ENCODE measurements around the gene SLC8A1. TPM values are rescaled to one million over a fixed set of nuclear protein-coding genes. Genes with fewer than 3 reads are reported as not detected.

SLC8A1 gene
- total RNA-seq, 2 experiments from 2014 or later = 1.9 to 2.3 TPM

DNA sequence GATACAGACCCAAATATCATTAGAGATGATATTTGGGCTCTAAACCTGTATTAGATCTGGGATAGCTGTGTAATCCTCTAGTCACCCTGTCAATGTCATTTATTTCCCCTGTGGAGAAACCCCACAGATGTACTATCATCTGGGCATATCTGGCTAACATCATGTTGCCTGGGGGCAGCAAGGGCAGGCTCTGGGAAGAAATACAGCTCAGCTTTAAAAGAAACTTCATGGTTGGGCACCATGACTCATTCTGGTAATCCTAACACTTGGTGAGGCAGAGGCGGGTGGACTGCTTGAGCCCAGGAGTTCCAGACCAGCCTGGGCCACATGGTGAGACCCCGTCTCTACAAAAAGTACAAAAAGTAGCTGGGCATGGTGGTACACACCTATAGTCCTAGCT lies 282.5 kb downstream of the SLC8A1 start:
- no peak overlapping the region for H3K27ac Mint-ChIP-seq
- POLR2A ChIA-PET = no interaction called here
- intact Hi-C loops (cut with DNase I, micrococcal nuclease) = no loop called here
- DNase-seq = no peak
- peaks cover 2% of the 10 kb centered on the region for H3K27me3 Mint-ChIP-seq
- H3K4me3 Mint-ChIP-seq = no peak overlapping the region
- H3K36me3 Mint-ChIP-seq (ENCODE audit: low read depth) = no peaks in the 10 kb centered on the region
- no peaks in the 10 kb centered on the region for H3K9me3 Mint-ChIP-seq (ENCODE audit: low read depth)
- ATAC-seq = no peak
- CTCF ChIA-PET = no interaction called here
- H3K4me1 Mint-ChIP-seq = peaks cover 2% of the 10 kb centered on the region

DNA sequence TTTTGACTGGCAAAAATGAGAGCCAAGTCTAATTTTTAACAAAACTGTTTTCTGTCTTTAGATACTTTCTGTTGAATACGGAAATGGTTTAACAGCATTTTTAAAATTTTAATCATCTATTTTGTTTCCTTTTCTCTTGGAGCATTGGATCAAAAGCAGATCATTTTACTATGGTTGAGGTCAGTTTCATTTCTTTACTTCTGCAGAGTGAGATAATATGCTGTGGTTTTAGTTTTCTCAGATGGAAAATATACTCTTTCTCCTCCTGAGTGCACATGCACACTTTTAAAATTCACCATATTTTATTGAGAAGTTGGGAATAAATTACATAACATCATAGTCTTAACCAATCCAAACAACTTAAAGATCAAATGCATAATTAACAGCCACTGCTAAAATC lies 283.3 kb downstream of the SLC8A1 start:
- CTCF ChIA-PET = no interaction called here
- no peak overlapping the region for H3K27ac Mint-ChIP-seq
- H3K4me1 Mint-ChIP-seq = peaks cover 2% of the 10 kb centered on the region
- H3K4me3 Mint-ChIP-seq = no peak overlapping the region
- ATAC-seq (no peak), DNase-seq (no peak)
- intact Hi-C loops (cut with DNase I, micrococcal nuclease) = no loop called here
- POLR2A ChIA-PET = no interaction called here
- H3K36me3 Mint-ChIP-seq (ENCODE audit: low read depth) = no peaks in the 10 kb centered on the region
- peaks cover 2% of the 10 kb centered on the region for H3K27me3 Mint-ChIP-seq
- H3K9me3 Mint-ChIP-seq (ENCODE audit: low read depth) = no peaks in the 10 kb centered on the region

DNA sequence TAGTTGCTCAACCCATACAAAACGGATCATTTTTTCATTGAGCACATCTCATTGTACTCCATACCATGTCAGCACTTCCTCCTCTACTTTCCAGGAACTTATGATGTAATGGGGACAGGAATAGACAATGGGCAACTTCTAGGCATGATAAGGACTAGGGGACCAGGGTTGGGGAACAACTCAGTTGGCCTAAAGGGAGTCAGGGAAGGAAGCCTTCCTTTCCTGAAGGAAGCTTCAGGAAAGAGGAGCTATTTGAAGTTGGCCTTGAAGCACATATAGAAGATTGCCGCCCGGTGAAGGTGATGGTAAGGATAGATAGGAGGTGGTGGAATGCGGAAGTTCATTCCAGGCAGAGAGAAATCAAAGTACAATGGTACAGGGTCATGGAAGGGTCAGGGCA lies 283.9 kb downstream of the SLC8A1 start:
- Mint-ChIP-seq H3K4me1 (peaks cover 2% of the 10 kb centered on the region), H3K27ac (no peak overlapping the region), H3K27me3 (peaks cover 2% of the 10 kb centered on the region), H3K4me3 (no peak overlapping the region), H3K9me3 (ENCODE audit: low read depth) (no peaks in the 10 kb centered on the region), H3K36me3 (ENCODE audit: low read depth) (no peaks in the 10 kb centered on the region)
- ATAC-seq (no peak), DNase-seq (no peak)
- CTCF ChIA-PET = no interaction called here
- intact Hi-C loops (cut with DNase I, micrococcal nuclease) = no loop called here
- POLR2A ChIA-PET = no interaction called here

GRCh38 chr2:40166006-40166405 lies 285.9 kb downstream of the SLC8A1 start:
- Mint-ChIP-seq H3K27me3 (peaks cover 2% of the 10 kb centered on the region), H3K36me3 (ENCODE audit: low read depth) (no peaks in the 10 kb centered on the region)
- CTCF ChIA-PET = no interaction called here

DNA sequence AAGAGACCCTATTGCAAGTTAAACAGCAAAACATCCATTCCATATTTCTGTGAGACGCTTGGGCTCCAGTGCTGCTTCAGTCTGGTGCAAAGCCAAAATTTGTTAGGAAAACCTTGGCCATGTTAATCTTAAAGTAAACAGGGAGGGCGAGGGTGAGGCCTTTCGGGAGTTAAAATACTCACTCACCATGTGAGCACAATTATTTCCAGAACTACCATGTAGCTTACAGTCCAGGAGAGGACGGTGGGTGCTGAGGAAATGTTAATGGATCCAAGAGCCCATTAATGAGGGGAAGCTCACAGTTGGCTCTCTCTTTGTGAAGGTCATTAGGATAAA lies 286.4 kb downstream of the SLC8A1 start:
- DNase-seq (no peak), ATAC-seq (no peak)
- intact Hi-C loops (cut with DNase I, micrococcal nuclease) = no loop called here
- H3K27me3 Mint-ChIP-seq = peaks cover 2% of the 10 kb centered on the region
- H3K4me1 Mint-ChIP-seq = peaks cover 2% of the 10 kb centered on the region
- no peaks in the 10 kb centered on the region for H3K36me3 Mint-ChIP-seq (ENCODE audit: low read depth)
- H3K4me3 Mint-ChIP-seq = no peak overlapping the region
- no peak overlapping the region for H3K27ac Mint-ChIP-seq
- CTCF ChIA-PET = no interaction called here
- POLR2A ChIA-PET = no interaction called here
- no peaks in the 10 kb centered on the region for H3K9me3 Mint-ChIP-seq (ENCODE audit: low read depth)

More at GRCh38 chr2:40166006-40166405, 285.9 kb downstream of the SLC8A1 start:
- Mint-ChIP-seq H3K27ac (no peak overlapping the region), H3K9me3 (ENCODE audit: low read depth) (no peaks in the 10 kb centered on the region), H3K4me3 (no peak overlapping the region), H3K4me1 (peaks cover 2% of the 10 kb centered on the region)
- DNase-seq (no peak), ATAC-seq (no peak)
- intact Hi-C loops (cut with DNase I, micrococcal nuclease) = no loop called here
- POLR2A ChIA-PET = no interaction called here

DNA sequence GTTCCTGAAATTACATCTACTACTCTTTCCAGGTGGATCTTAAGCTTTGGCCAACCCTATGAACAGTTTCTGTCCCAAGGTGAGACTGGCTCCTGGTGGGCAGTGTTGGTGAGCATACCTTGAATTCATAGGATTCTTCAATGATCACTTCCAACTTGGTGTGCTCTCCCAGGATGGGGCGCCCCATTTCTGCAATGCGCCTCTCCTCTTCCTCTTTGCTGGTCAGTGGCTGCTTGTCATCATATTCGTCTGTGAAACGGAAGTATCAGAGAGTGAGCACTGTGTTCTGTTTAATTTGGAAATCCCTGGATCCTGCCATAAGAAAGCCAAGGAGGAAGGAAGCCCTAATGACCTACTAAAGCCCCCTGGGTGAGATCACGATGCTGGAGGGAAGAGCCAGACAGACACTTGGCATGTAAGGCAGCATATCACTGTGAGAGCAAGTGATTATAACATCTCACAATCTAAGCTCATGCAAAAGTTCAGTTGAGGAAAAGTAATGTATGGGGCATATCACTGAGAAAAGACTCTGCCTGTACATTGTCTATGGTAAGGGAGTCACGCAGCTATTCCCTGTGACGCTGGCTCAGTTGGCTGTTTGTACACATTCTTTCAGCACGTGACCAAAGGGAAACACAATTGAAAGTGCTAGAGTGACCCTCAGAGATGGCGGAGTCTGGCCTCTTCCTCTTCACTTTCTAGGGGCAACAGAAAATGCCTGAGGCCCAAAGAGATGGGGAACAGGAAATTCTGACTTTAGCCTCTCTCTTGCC lies 287.0 kb downstream of the SLC8A1 start:
- ATAC-seq (no peak), DNase-seq (no peak)
- Mint-ChIP-seq H3K4me1 (peaks cover 2% of the 10 kb centered on the region), H3K36me3 (ENCODE audit: low read depth) (no peaks in the 10 kb centered on the region), H3K9me3 (ENCODE audit: low read depth) (no peaks in the 10 kb centered on the region), H3K27me3 (peaks cover 2% of the 10 kb centered on the region), H3K27ac (no peak overlapping the region), H3K4me3 (no peak overlapping the region)
- ChIA-PET CTCF (no interaction called here), POLR2A (no interaction called here)
- intact Hi-C loops (cut with DNase I, micrococcal nuclease) = no loop called here

- Mint-ChIP-seq H3K4me1 (no peaks in the 10 kb centered on the region), H3K36me3 (ENCODE audit: low read depth) (no peaks in the 10 kb centered on the region), H3K9me3 (ENCODE audit: low read depth) (no peaks in the 10 kb centered on the region), H3K27ac (no peak overlapping the region), H3K27me3 (no peaks in the 10 kb centered on the region), H3K4me3 (no peak overlapping the region)
- POLR2A ChIA-PET = no interaction called here
- intact Hi-C loops (cut with DNase I, micrococcal nuclease) = no loop called here
- CTCF ChIA-PET = interaction anchor here (0.6 kb wide), 1 partner anchor 109 kb away, joined by 3 read pairs; no protein-coding TSS in a partner anchor
- ATAC-seq = no peak
- DNase-seq = no peak
Measured at GRCh38 chr2:40161986-40162385, 289.9 kb downstream of the SLC8A1 start.

DNA sequence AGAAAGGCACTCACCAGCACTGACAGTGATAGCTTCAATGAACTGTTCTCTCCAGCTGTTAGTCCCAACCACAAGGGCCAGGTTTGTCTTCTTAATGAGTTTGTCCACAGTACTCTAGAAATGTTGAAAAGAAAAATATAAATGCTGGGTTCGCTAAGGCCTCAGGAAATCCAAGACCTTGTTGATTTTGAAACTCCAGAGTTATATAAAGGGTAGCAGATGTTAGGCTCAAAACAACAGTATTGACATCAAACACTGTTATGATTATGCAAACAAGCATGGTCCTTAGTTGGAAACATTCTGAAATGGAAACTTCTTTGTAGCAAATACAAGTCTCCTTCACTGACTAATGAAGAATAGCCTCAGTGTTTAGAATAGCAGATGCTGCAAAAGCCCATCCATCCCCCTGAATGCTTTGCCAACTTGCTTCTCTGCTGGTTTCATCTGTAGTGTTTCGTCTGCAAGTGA lies 291.1 kb downstream of the SLC8A1 start:
- Mint-ChIP-seq H3K4me3 (no peak overlapping the region), H3K4me1 (no peaks in the 10 kb centered on the region), H3K27ac (no peak overlapping the region), H3K36me3 (ENCODE audit: low read depth) (no peaks in the 10 kb centered on the region), H3K9me3 (ENCODE audit: low read depth) (no peaks in the 10 kb centered on the region), H3K27me3 (no peaks in the 10 kb centered on the region)
- no peak for DNase-seq
- intact Hi-C loops (cut with DNase I, micrococcal nuclease) = no loop called here
- ChIA-PET POLR2A (no interaction called here), CTCF (no interaction called here)
- no peak for ATAC-seq

DNA sequence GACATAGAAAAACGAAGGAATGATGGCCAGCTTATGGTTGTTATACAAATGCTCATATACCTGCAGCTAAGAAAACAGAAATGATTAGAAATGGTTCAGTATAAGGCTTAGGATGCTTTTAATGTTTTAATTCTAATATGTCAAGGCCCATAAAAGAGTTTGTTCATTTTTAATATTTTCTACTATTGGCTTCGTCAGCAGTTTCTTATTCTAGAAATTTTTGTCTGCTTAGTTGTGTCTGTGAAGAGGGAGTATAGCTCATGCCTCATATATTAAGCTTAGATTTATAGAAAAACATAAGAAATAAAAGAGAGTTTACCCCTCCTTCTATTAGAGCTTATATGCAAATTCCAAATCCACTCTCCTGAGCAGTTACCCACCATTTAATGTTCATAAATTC lies 292.6 kb downstream of the SLC8A1 start:
- CTCF ChIA-PET = no interaction called here
- H3K9me3 Mint-ChIP-seq (ENCODE audit: low read depth) = no peaks in the 10 kb centered on the region
- intact Hi-C loops (cut with DNase I, micrococcal nuclease) = no loop called here
- no peaks in the 10 kb centered on the region for H3K27me3 Mint-ChIP-seq
- ATAC-seq = no peak
- H3K4me3 Mint-ChIP-seq = no peak overlapping the region
- H3K36me3 Mint-ChIP-seq (ENCODE audit: low read depth) = no peaks in the 10 kb centered on the region
- no peak overlapping the region for H3K27ac Mint-ChIP-seq
- DNase-seq = no peak
- no peaks in the 10 kb centered on the region for H3K4me1 Mint-ChIP-seq
- POLR2A ChIA-PET = no interaction called here

GRCh38 chr2:40158781-40159180 lies 293.1 kb downstream of the SLC8A1 start:
- ChIA-PET POLR2A (no interaction called here), CTCF (no interaction called here)
- H3K9me3 Mint-ChIP-seq (ENCODE audit: low read depth) = no peaks in the 10 kb centered on the region
- no peaks in the 10 kb centered on the region for H3K27me3 Mint-ChIP-seq
- DNase-seq = no peak
- no peak overlapping the region for H3K4me3 Mint-ChIP-seq
- no peak for ATAC-seq
- intact Hi-C loops (cut with DNase I, micrococcal nuclease) = no loop called here
- H3K4me1 Mint-ChIP-seq = no peaks in the 10 kb centered on the region
- no peaks in the 10 kb centered on the region for H3K36me3 Mint-ChIP-seq (ENCODE audit: low read depth)
- no peak overlapping the region for H3K27ac Mint-ChIP-seq

DNA sequence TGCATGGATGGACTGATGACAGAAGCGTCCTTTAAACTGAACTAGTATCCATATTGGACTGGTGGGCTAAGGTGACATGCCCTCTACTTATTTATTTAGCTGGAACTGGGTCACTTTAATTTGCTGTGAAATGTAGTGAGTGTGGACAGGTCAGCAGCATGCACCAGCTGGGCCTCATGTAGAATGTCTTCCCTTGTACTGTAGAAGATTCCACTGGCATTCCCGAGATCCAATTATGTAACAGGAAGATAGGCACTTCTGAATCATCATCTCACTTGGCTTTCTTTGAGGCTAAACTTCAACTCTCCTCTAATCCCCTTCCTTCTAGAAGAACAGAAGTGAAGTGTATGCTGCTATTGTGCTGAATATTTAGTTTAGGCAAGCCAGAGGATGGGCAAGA lies 296.2 kb downstream of the SLC8A1 start:
- no peaks in the 10 kb centered on the region for H3K27me3 Mint-ChIP-seq
- no peak for DNase-seq
- H3K36me3 Mint-ChIP-seq (ENCODE audit: low read depth) = no peaks in the 10 kb centered on the region
- intact Hi-C loops (cut with DNase I, micrococcal nuclease) = no loop called here
- H3K9me3 Mint-ChIP-seq (ENCODE audit: low read depth) = no peaks in the 10 kb centered on the region
- H3K27ac Mint-ChIP-seq = no peak overlapping the region
- H3K4me3 Mint-ChIP-seq = no peak overlapping the region
- H3K4me1 Mint-ChIP-seq = no peaks in the 10 kb centered on the region
- ChIA-PET POLR2A (no interaction called here), CTCF (no interaction called here)
- no peak for ATAC-seq

DNA sequence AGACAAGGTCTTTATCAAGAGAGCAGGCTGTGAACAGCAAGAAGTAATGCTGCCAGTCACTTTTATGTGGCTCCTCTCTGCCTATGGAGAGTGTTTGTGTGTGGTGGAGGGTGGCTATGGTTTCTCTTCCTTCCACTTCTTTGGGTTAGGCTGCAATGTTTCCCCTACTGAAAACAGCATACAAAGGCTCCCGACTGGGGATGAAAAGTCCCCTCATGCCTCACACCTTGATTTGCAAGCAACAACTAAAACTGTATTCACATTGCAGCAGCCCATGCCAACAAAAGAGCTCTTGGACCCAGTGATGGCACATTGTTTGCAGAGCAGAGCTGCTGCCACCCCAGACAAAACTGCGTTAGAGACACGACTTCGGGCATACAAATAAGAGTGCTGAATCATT lies 301.6 kb downstream of the SLC8A1 start:
- no peaks in the 10 kb centered on the region for H3K36me3 Mint-ChIP-seq (ENCODE audit: low read depth)
- H3K4me3 Mint-ChIP-seq = no peak overlapping the region
- ATAC-seq (no peak), DNase-seq (no peak)
- intact Hi-C loops (cut with DNase I, micrococcal nuclease) = no loop called here
- H3K4me1 Mint-ChIP-seq = no peaks in the 10 kb centered on the region
- H3K9me3 Mint-ChIP-seq (ENCODE audit: low read depth) = no peaks in the 10 kb centered on the region
- H3K27me3 Mint-ChIP-seq = peaks cover 3% of the 10 kb centered on the region
- no peak overlapping the region for H3K27ac Mint-ChIP-seq
- ChIA-PET CTCF (interaction anchor here (0.7 kb wide), 1 partner anchor 237 kb away, joined by 3 read pairs; no protein-coding TSS in a partner anchor), POLR2A (no interaction called here)

- peaks cover 3% of the 10 kb centered on the region for H3K27me3 Mint-ChIP-seq
- ChIA-PET CTCF (no interaction called here), POLR2A (no interaction called here)
- no peak overlapping the region for H3K4me3 Mint-ChIP-seq
- ATAC-seq = no peak
- H3K4me1 Mint-ChIP-seq = no peaks in the 10 kb centered on the region
- no peaks in the 10 kb centered on the region for H3K9me3 Mint-ChIP-seq (ENCODE audit: low read depth)
- DNase-seq = no peak
- no peaks in the 10 kb centered on the region for H3K36me3 Mint-ChIP-seq (ENCODE audit: low read depth)
- H3K27ac Mint-ChIP-seq = no peak overlapping the region
- intact Hi-C loops (cut with DNase I, micrococcal nuclease) = no loop called here
Measured at GRCh38 chr2:40148334-40148733, 303.6 kb downstream of the SLC8A1 start.

All from activated CD4-positive, alpha-beta T cell treated with anti-CD3 and anti-CD28 coated beads for 36 hours (primary cell).